Chondrocyte (in vitro differentiated cells): ENCODE data around the gene TFF3. TPM values are rescaled to one million over a fixed set of nuclear protein-coding genes. Genes with fewer than 3 reads are reported as not detected.

ENCODE experiments used
- DNase-seq: peaks from one replicate; pipeline ENCODE4 v3.0.0; 2021; ENCODE audit warnings: mixed read lengths, low spot score
- H3K27ac Mint-ChIP-seq: one replicate; pipeline ENCODE4 v1.8.0; 2021; ENCODE audit warnings: mild to moderate bottlenecking, moderate library complexity, mixed read lengths; ENCODE audit not compliant: unreplicated experiment
- H3K27me3 Mint-ChIP-seq: 2 replicates; pipeline ENCODE4 v1.8.0; 2021; ENCODE audit warnings: low read depth, mixed read lengths
- H3K36me3 Mint-ChIP-seq: 2 replicates; pipeline ENCODE4 v1.8.0; 2021; ENCODE audit warnings: low read depth, mixed read lengths
- H3K4me1 Mint-ChIP-seq: 2 replicates; pipeline ENCODE4 v1.8.0; 2021; ENCODE audit warnings: low read depth, mild to moderate bottlenecking, mixed read lengths
- H3K4me3 Mint-ChIP-seq: one replicate; pipeline ENCODE4 v1.8.0; 2021; ENCODE audit warnings: mild to moderate bottlenecking, moderate library complexity, mixed read lengths; ENCODE audit not compliant: unreplicated experiment
- H3K9me3 Mint-ChIP-seq: 2 replicates; pipeline ENCODE4 v1.8.0; 2021; ENCODE audit warnings: low read depth, mixed read lengths
- CTCF ChIP-seq: fragments of 200-600 bp; sonication (generic); IDR thresholded peaks from 2 replicates; pipeline ENCODE4 v1.5.0; 2021; ENCODE audit warnings: antibody characterized with exemption, mild to moderate bottlenecking, moderate library complexity
- total RNA-seq: library from RNA; stranded (reverse); gene quantifications from 3 replicates; pipeline ENCODE4 v1.2.1, GENCODE V29; 2021

The TFF3 gene
- total RNA-seq, 1 donor from 2014 or later = 1.3 TPM

GRCh38 chr21:42298657-42299056 is 16.6 kb downstream of the TFF3 start:
- Mint-ChIP-seq H3K9me3 (no peaks in the 10 kb centered on the region), H3K4me1 (no peaks in the 10 kb centered on the region), H3K36me3 (no peaks in the 10 kb centered on the region), H3K4me3 (no peak overlapping the region), H3K27me3 (peaks cover 42% of the 10 kb centered on the region), H3K27ac (no peak overlapping the region)
- no peak for TF ChIP-seq CTCF
- DNase-seq = no peak

- no peaks in the 10 kb centered on the region for H3K9me3 Mint-ChIP-seq
- H3K27ac Mint-ChIP-seq = no peak overlapping the region
- H3K36me3 Mint-ChIP-seq = no peaks in the 10 kb centered on the region
- H3K27me3 Mint-ChIP-seq = peaks cover 42% of the 10 kb centered on the region
- H3K4me3 Mint-ChIP-seq = no peak overlapping the region
- H3K4me1 Mint-ChIP-seq = no peaks in the 10 kb centered on the region
- DNase-seq = no peak
- no peak for TF ChIP-seq CTCF
Observed at GRCh38 chr21:42298237-42298636, 17.0 kb downstream of the TFF3 start.

GRCh38 chr21:42297377-42297776 is 17.8 kb downstream of the TFF3 start:
- Mint-ChIP-seq H3K9me3 (no peaks in the 10 kb centered on the region), H3K4me1 (no peaks in the 10 kb centered on the region), H3K27me3 (peaks cover 42% of the 10 kb centered on the region), H3K36me3 (no peaks in the 10 kb centered on the region), H3K27ac (no peak overlapping the region), H3K4me3 (no peak overlapping the region)
- DNase-seq = no peak
- TF ChIP-seq CTCF = no peak

GRCh38 chr21:42296501-42296900 is 18.7 kb downstream of the TFF3 start:
- Mint-ChIP-seq H3K27ac (no peak overlapping the region), H3K9me3 (no peaks in the 10 kb centered on the region), H3K4me3 (no peak overlapping the region), H3K4me1 (no peaks in the 10 kb centered on the region), H3K27me3 (peaks cover 42% of the 10 kb centered on the region), H3K36me3 (no peaks in the 10 kb centered on the region)
- TF ChIP-seq CTCF = no peak
- no peak for DNase-seq

GRCh38 chr21:42295845-42296244 is 19.4 kb downstream of the TFF3 start:
- no peak for TF ChIP-seq CTCF
- no peaks in the 10 kb centered on the region for H3K9me3 Mint-ChIP-seq
- H3K27me3 Mint-ChIP-seq = peaks cover 39% of the 10 kb centered on the region
- no peaks in the 10 kb centered on the region for H3K4me1 Mint-ChIP-seq
- H3K4me3 Mint-ChIP-seq = no peak overlapping the region
- DNase-seq = no peak
- no peaks in the 10 kb centered on the region for H3K36me3 Mint-ChIP-seq
- no peak overlapping the region for H3K27ac Mint-ChIP-seq
